CMK (cell line): ENCODE data around the gene CDK6.

Source experiments
- DNase-seq: peaks from one replicate; pipeline ENCODE4 v3.0.0-alpha.2; 2010; ENCODE audit warnings: low read depth

The CDK6 gene

DNA sequence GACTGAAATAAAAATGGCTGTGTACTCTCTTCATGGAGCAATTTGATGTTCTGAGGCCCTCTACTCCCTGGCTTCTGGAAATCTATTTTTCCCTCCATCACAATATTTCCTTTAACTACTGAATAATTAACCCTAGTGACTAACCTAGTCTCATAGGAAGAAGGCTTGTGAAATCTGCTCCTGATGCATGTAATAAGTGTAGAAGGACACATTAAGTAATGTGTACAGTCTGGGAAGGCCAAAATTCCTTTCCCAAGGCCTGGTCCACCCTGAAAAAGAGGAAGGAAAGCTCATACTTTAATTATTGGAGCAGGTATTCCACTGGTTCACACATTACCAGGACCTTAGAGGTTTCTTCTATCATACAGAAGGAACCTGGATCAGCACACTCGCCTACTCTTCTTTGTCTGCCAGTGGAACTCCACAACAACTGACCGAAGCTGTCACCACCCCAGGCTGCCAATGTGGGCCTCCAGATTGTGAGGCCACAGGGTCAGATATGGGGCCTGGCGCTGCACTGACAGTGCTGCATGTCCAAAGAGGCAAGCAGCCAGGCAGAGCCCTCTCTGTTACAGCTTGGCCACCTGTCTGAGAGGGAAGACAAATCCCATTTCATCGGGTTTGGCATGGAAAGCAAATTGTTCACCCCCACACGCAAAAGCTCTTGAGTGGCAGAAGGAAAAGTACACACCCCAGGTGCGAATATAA is 191.8 kb downstream of the CDK6 start:
- no peak for DNase-seq

DNA sequence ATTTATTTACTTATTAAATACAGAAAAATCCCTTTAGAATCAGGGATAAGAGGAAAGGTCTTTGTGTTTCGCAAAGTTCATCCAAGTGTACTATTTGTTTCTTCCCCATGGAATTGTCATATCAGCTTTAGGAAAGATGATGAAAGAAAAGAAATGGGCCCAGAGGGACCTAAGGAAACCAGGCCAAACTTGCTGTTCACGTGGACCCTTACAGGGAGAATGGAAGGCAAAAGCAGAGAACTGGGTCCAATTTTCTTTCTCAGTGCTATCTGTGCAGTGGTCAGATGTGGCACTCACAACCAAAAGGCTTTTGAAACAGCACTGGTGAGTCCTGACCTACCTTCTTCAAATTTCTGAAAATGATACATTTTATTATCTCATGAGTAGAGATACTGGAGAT is 192.6 kb downstream of the CDK6 start:
- no peak for DNase-seq

- no peak for DNase-seq
Measured at GRCh38 chr7:92641921-92642511, 194.4 kb downstream of the CDK6 start.

- DNase-seq, result no peak
Measured at GRCh38 chr7:92639966-92640365, 196.4 kb downstream of the CDK6 start.

GRCh38 chr7:92639213-92639896 is 197.0 kb downstream of the CDK6 start:
- DNase-seq, result no peak

GRCh38 chr7:92636018-92636560 is 200.3 kb downstream of the CDK6 start:
- no peak for DNase-seq

- DNase-seq, result no peak
Measured at GRCh38 chr7:92635538-92635937, 200.8 kb downstream of the CDK6 start.

GRCh38 chr7:92634924-92635519 is 201.4 kb downstream of the CDK6 start:
- DNase-seq, result no peak

GRCh38 chr7:92634205-92634604 is 202.2 kb downstream of the CDK6 start:
- DNase-seq, result no peak

DNA sequence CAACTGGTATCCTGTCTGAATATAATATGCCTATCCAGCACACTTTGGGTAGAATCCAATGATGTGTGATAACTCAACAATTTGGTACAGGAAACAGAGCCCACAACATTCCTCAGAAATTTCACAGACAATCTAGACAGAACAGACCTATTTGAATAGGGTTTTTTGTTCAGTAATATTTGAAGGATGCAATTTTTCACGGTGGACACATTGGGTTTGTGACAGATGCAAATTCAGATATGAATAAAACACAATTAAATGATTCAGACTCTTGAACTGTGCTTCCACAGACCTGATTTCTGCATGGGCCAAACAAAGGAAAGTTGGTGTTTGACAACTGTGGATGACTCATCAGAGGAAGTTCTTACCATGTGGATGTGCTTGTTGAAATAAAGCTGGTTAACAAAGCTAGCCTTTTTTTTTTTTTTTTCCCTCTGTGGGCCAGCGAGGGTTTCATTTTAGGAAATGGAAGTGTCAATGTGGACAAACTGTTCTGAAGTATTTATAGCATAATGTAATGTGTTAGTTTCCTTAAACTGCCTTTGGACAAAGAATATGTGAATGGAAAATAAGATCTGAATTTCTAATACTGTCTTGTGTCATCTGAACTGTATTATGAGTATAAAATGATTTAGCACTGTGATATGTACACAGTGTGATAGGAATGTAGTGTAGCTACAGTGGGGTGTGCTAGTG is 203.0 kb downstream of the CDK6 start:
- DNase-seq, result peak; percentile 34

GRCh38 chr7:92632791-92633190 is 203.6 kb downstream of the CDK6 start:
- DNase-seq, result no peak

DNA sequence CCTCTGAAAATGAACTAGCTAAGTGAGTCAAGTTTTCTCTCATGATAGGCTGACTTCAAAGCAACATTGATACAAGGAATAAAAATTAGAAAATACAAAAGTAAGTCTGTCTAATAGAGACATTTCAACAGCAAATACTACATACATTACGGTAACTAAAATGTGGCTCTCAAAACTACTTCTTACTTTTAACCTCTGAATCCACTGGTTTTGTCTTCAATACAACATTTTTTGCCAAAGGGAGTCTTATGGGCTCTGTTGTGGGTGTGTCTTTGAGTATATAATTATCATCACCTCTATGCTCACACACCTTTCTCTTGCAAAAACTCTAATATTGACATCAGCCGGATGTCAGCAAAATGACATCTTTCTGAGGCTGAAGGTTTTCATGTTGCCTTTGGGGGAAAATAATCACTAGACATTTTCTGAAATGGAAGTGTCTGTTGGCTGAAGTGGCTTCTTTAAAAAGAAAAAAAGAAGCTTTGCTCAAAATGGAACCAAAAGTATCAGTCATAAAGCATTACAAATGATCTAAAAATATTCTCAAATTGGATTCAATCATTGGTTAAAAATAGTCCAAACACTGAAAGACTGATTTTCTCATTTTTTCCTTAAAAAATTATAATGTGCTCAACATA is 204.4 kb downstream of the CDK6 start:
- DNase-seq, result no peak

DNA sequence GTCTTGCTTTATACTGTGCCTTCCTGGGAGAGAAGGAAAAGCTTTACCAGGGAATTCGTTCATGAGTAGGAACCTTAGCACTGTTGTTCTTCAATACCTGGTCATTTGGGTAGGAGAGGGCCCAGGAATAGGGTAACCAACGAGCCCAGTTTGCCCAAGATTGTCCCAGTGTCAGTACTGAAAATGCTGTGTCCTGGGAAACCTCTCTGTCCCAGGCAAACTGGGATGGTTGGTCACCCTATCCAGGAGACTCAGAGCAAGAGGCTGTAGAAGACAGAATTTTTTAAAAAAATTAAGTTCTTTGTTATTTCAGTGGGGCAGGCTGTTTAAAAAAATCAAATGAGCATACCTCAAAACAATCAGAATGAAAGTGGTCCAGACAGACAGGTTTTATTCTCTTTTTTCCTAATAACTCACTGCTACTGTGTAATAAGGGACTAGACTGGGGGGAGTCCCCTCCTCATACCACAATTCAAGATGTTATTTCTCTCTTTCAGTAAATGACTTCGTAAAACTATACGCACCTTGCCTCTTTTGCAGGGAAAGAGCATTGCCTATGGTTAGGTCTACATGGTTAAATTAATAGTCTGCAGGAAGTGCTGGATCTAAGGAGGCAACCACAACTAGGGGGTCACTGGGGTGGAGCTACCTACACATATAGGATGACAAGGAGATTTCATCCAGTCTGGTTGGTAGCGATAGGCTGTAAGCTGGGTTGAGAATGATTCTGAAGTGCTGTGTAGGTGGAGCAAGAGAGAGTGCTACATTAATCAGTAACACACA is 205.1 kb downstream of the CDK6 start:
- DNase-seq, result peak; percentile 37

DNA sequence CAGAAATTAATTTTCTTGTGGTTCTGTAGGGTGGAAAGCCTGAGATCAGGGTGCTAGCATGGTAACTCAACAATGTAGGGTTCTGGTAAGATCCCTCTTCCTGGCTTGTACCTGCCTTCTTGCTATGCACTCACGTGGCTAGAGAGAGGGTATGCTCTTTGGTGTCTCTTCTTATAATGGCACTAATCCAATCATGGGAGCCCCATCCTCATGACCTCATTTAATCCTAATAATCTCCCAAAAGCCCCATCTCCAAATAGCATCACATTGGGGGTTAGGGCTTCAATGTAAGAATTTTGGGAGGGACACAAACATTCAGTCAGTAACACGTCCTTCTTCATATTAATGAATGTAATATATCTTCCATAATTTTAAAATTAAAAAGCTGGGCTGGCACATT is 206.6 kb downstream of the CDK6 start:
- DNase-seq, result no peak

- no peak for DNase-seq
Measured at GRCh38 chr7:92627956-92628355, 208.4 kb downstream of the CDK6 start.

DNA sequence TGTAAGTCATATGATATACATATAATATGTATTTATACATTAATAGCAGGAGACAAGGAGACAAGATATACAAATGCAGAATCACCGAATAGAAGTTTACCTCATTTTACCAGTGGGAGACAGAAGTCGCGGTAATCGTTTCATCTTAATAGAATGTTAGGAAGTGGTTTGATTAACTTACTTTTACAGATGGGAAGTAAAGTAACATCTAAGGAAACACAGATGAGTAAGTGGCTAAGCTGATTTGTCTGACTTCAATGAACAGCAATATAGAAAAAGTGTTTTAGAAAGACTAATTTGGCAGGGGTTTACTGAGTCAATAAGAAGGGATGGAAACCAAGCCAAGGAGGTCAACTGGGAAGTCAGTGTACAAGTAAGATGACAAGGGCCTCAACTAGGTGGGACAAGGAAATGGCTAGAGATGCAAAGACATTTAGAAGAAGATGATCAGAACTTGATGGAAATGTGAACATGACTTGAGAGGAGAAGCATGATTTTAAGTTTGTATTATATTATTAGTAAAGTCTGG is 210.0 kb downstream of the CDK6 start:
- DNase-seq, result no peak

GRCh38 chr7:92625617-92626016 is 210.8 kb downstream of the CDK6 start:
- DNase-seq, result no peak

GRCh38 chr7:92624298-92624996 is 211.9 kb downstream of the CDK6 start:
- DNase-seq, result no peak

GRCh38 chr7:92623544-92623943 is 212.8 kb downstream of the CDK6 start:
- no peak for DNase-seq

- no peak for DNase-seq
Measured at GRCh38 chr7:92622685-92623084, 213.7 kb downstream of the CDK6 start.
